ENCODE results near the gene TNXB.
"Not testable (repeated sequence)": the region's sequence is repeated elsewhere in the genome, so short reads cannot be mapped to it uniquely, and the experiment has no call there.

The TNXB gene

DNA sequence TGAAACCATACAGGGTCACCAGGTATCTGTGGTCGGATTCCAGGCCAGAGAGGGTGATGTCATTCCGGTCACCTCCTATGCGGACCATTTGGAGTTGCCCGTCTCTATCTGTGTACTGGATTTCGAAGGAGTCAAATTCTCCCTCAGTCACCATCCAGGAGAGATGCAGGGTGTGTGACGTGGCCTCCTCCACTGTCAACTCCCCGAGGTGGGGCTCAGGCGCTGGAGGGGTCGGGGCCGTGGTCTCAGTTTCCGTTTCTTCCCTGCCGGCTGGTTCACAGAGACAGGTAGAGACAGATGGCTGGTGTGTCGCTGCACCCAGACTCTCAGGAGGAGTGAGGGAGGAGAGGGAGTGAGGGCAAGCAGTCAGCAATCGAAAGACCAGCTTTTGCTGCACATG, 40.3 kb downstream of the TNXB start:
- DNase-seq (ENCODE audit: low spot score) (no peak), FAIRE-seq (no peak)

- not testable (repeated sequence) for FAIRE-seq
Measured at GRCh38 chr6:32068315-32068714, 40.8 kb downstream of the TNXB start.

DNA sequence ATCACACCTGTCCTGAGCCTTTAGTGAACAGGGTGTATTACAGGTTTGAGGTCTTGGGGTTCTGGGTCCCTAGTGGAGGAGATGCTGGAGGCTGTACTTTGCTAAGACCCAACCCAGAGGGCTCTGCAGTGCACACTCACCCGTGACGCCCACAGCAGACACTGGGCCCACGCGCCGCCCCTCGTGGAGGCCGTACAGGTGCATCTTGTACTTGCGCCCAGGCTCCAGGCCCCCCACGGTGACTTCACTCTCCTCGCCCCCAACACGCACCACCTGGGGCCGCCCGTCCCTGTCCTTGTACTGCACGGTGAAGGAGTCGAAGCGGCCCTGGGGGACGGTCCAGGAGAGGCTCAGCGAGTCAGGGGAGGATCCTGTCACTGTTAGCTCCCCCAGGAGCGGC, 41.6 kb downstream of the TNXB start:
- not testable (repeated sequence) for DNase-seq (ENCODE audit: low spot score); FAIRE-seq

More at GRCh38 chr6:32068315-32068714, 40.8 kb downstream of the TNXB start:
- not testable (repeated sequence) for DNase-seq (ENCODE audit: low spot score)

GRCh38 chr6:32064706-32065105, 44.4 kb downstream of the TNXB start:
- no peak for DNase-seq (ENCODE audit: low spot score)
- no peak for FAIRE-seq

- FAIRE-seq = no peak
Measured at GRCh38 chr6:32060966-32061655, 48.0 kb downstream of the TNXB start.

GRCh38 chr6:32058511-32058963, 50.6 kb downstream of the TNXB start:
- DNase-seq (ENCODE audit: low spot score) = no peak
- FAIRE-seq = no peak

More at GRCh38 chr6:32060966-32061655, 48.0 kb downstream of the TNXB start:
- DNase-seq (ENCODE audit: low spot score) = no peak

- no peak for FAIRE-seq
- no peak for DNase-seq (ENCODE audit: low spot score)
Measured at GRCh38 chr6:32057966-32058365, 51.2 kb downstream of the TNXB start.

GRCh38 chr6:32056254-32056653, 52.9 kb downstream of the TNXB start:
- DNase-seq (ENCODE audit: low spot score) (no peak), FAIRE-seq (no peak)

- not testable (repeated sequence) for FAIRE-seq; DNase-seq (ENCODE audit: low spot score)
Measured at GRCh38 chr6:32055756-32056155, 53.4 kb downstream of the TNXB start.

GRCh38 chr6:32053314-32053713, 55.8 kb downstream of the TNXB start:
- not testable (repeated sequence) for DNase-seq (ENCODE audit: low spot score); FAIRE-seq

DNA sequence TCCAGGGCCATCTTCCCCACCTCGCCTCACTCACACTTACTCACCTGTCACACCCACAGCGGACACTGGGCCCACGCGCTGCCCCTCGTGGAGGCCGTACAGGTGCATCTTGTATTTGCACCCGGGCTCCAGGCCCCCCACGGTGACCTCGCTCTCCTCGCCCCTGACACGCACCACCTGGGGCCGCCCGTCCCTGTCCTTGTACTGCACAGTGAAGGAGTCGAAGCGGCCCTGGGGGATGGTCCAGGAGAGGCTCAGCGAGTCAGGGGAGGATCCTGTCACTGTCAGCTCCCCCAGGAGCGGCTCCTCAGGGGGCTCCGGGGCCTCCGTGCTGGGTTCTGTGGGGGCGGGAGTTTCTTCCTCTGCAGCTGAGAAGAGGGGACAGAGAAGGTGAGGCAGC, 56.5 kb downstream of the TNXB start:
- FAIRE-seq; DNase-seq (ENCODE audit: low spot score): not testable (repeated sequence)

DNA sequence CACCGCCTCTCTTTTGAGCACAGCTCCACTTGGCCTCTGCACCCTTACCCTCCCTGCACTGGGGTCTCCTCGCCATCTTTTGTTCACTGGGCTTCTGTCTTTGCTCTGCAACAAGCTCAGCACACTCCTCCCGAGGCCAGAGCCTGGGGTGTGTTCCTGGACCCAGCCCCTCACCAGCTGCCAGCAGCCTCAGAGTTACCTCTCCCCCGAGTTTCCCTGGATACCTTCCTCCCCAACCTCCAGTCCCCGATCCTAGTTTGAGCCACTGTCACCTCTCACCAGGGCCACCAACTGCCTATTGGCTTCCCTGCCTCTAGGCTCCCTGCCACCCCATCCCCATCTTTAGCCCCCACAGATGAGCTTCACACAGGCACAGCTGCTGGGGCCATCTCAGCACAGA, 58.6 kb downstream of the TNXB start:
- no peak for FAIRE-seq

GRCh38 chr6:32049736-32050135, 59.4 kb downstream of the TNXB start:
- not testable (repeated sequence) for FAIRE-seq; DNase-seq (ENCODE audit: low spot score)

More for the DNA sequence above, 58.6 kb downstream of the TNXB start:
- no peak for DNase-seq (ENCODE audit: low spot score)

DNA sequence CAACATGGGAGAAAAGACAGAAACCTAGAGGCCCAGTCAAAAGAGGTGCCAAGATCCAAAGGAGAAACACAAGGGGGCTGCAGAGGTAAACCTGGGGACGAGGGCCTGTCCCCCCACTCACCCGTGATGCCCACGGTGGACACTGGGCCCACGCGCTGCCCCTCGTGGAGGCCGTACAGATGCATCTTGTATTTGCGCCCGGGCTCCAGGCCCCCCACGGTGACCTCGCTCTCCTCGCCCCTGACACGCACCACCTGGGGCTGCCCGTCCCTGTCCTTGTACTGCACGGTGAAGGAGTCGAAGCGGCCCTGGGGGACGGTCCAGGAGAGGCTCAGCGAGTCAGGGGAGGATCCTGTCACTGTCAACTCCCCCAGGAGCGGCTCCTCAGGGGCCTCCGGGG, 60.0 kb downstream of the TNXB start:
- DNase-seq (ENCODE audit: low spot score); FAIRE-seq: not testable (repeated sequence)

- FAIRE-seq = no peak
- DNase-seq (ENCODE audit: low spot score) = peak; percentile 79
Measured at GRCh38 chr6:32047855-32048766, 61.0 kb downstream of the TNXB start.

GRCh38 chr6:32047539-32047854, 61.6 kb downstream of the TNXB start:
- DNase-seq (ENCODE audit: low spot score) (no peak), FAIRE-seq (no peak)

DNA sequence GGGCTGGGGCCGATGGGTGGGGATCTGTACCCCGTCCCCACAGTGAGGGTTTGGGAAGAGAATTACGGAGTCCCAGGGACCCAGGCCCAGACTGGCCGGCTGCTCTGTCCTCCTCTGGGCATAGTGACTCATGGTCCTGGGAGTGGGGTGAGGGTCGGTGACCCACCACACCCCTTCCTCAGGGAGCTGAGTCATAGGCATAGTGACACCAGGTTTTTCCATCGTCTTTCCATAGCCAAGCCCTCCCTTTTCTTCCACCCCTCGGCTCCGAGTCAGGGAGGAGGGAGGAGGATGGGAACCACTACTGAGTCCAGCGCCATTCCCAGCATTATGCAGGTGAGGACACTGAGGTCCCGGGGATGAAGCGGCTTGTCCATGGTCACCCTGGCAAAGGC, 62.1 kb downstream of the TNXB start:
- FAIRE-seq = no peak
- peak; percentile 57 for DNase-seq (ENCODE audit: low spot score)

DNA sequence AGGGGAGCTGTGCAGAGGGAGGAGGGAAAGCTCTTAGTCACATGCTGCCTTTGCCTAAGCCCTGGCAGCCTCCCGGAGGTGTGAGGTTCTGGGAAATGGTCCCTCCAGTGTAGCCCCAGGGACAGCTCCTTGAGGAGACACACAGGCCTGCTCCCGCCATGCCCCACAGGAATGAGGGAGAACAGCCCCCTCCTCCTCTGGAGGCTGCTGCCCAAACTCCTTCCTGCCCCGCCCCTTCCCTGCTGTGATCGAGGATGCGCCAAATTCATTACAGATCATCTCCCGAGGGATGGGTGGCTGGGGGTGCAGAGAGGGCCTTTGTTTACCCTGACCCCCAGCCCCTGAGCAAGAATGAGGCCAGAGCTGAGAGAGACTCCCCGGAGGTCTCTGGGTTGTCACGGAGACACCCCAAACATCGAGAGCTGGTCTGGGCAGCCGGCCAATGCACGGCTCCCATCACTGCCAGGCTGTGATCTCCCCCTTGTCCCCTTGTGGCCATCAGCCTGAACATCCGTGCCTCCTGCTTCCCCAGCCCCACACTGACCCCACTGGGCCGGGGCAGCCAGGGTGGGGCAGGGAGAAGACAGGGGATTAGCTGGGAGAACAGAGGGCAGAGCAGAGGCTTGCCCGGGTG, 62.6 kb downstream of the TNXB start:
- DNase-seq (ENCODE audit: low spot score) (peak; percentile 40), FAIRE-seq (no peak)

DNA sequence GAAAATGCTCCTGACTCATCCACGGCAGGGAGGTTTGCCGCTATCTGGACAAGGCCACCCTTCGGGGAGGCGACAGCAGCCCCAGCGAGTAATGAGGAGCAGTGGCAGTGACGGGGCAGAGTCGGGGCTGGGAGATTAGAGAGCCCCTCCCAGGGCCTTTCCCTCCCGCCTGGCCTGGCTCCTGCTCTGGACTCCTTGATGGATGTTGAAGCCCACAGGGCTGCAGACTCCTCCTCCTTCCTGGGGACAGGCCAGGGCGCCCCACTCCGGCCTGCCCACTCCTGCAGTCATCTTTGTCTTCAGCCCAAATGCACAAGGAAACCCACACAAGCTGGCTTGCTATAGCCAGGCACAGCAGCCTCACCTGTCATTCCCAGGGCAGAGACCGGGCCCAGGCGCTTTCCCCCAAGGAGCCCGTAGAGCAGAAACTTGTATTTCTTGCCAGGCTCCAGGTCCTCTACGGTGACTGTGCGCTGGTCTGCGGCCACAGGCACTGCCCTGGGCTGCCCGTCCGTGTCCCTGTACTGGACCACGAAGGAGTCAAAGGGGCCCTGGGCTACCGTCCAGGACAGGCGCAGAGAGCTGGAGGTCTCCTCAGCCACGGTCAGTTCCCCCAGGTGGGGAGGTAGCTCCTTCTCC, 63.2 kb downstream of the TNXB start:
- DNase-seq (ENCODE audit: low spot score) = no peak
- no peak for FAIRE-seq

DNA sequence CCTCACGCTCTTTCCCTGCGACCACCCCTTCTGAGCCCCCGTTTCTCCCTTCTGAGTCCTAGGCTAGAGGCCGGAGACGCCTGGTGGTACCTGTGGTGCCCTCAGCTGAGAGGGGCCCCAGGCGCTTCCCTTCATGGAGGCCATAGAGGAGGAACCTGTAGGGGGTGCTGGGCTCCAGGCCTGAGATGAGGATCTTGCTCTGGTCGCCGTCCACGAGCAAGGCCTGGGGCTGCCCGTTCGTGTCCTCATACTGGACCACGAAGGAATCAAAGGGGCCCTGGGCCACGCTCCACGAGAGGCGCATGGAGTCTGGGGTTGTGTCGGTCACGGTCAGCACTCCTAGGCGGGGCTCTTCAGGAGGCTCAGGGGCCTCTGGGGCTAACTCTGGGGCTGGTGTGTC, 64.2 kb downstream of the TNXB start:
- not testable (repeated sequence) for DNase-seq (ENCODE audit: low spot score); FAIRE-seq

Data from urothelium cell line (cell line).